CD4-positive, alpha-beta T cell treated with Interleukin-2 at 100 ng/mL for 4 hours (primary cell): ENCODE results near the gene IL4I1.
A peak's percentile ranks its signal among the peaks of the same experiment; 100 is the strongest.

Experiments used
- DNase-seq: peaks from one replicate; pipeline ENCODE4 v3.0.0-alpha.2; 2020; ENCODE audit warnings: low spot score

The IL4I1 gene

GRCh38 chr19:49924004-49924880 lies 27.6 kb upstream of the IL4I1 start:
- DNase-seq, result no peak

GRCh38 chr19:49923055-49924003 lies 26.6 kb upstream of the IL4I1 start:
- no peak for DNase-seq

- no peak for DNase-seq
These were observed 25.4 kb upstream of the IL4I1 start for GRCh38 chr19:49921871-49922795.

GRCh38 chr19:49920624-49921363 lies 24.1 kb upstream of the IL4I1 start:
- no peak for DNase-seq

- no peak for DNase-seq
These were observed 21.4 kb upstream of the IL4I1 start for GRCh38 chr19:49918089-49918488.

GRCh38 chr19:49916839-49917733 lies 20.4 kb upstream of the IL4I1 start:
- DNase-seq, result no peak

- no peak for DNase-seq
These were observed 18.6 kb upstream of the IL4I1 start for GRCh38 chr19:49915271-49915670.

GRCh38 chr19:49913720-49914119 lies 17.0 kb upstream of the IL4I1 start:
- DNase-seq, result no peak

- no peak for DNase-seq
These were observed 16.4 kb upstream of the IL4I1 start for GRCh38 chr19:49912965-49913685.

- DNase-seq, result peak; percentile 37
These were observed 14.9 kb upstream of the IL4I1 start for GRCh38 chr19:49911381-49912145.

GRCh38 chr19:49910179-49910578 lies 13.5 kb upstream of the IL4I1 start:
- no peak for DNase-seq

GRCh38 chr19:49908480-49909420 lies 12.1 kb upstream of the IL4I1 start:
- DNase-seq, result no peak

GRCh38 chr19:49907745-49908446 lies 11.2 kb upstream of the IL4I1 start:
- no peak for DNase-seq

GRCh38 chr19:49906879-49907564 lies 10.3 kb upstream of the IL4I1 start:
- DNase-seq, result no peak

- no peak for DNase-seq
These were observed 7.4 kb upstream of the IL4I1 start for GRCh38 chr19:49904136-49904535.
